Midbrain (tissue), 1 donor: ENCODE data around the gene LDLRAD4.

ENCODE experiments used
- DNase-seq: peaks from one replicate; lab custom pipeline; 2025; lab: John Stamatoyannopoulos, UW

Gene LDLRAD4

DNA sequence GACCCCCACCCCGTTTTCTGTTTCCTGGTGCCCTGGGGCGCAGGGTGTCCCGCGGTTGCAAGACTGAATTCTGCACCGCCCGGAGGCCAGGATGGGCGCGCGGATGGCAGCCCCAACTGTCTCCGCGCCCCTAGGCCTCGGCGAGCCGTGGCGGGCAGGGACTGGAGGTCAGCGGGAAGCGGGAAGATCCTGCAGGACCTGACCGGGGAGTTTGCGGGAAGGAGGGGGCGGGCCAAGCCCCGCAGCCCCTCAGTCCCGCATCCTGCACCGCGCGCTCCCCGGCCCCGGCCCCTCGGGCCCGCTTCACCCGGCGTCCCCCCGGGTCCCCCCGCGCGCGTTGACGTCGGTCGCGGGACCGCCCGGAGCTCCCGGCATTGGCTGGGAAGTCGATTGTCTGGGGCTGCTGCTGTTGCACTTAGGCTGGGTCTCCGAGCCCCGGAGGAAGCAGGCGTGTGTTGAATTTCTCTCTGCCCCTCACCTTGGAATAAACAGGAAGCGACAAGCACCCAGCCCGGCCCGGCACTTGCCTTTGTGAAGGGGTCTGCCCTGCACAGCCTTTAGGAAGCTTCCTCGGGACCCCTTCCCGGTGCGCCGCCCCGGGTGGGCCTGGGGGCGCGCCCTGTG, at the start of gene LDLRAD4:
Gene LDLRAD4, plus strand, starts transcription at position 393 of the 624 bp plus-strand sequence.
- DNase-seq = peak; percentile 71

- DNase-seq = no peak
Observed at GRCh38 chr18:13173578-13174145, 44.9 kb upstream of the LDLRAD4 start.

GRCh38 chr18:13175266-13175665, 43.3 kb upstream of the LDLRAD4 start:
- DNase-seq = no peak

DNA sequence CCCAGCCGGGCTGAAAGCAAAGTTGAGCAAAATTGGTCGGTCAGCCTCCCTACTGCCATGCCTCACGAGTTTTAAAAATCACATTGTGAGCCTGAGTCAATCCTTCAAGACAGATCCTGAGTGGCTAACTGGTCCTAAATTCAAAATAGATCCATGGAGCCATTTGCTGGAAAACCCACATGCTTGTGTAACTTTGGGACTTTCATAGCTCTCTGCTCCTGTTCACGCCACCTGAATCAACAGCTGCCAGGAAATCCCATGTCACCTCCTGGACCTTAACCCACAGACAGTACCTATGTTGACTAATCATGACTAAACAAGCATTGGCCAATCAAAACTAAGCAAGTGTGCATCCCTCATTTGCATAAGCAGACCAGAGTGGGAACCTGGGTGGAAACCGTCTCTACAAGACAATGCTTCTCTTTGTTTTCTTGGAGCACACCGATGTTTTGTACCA, 42.8 kb upstream of the LDLRAD4 start:
- DNase-seq = no peak

- no peak for DNase-seq
Observed at GRCh38 chr18:13176847-13177246, 41.7 kb upstream of the LDLRAD4 start.

DNA sequence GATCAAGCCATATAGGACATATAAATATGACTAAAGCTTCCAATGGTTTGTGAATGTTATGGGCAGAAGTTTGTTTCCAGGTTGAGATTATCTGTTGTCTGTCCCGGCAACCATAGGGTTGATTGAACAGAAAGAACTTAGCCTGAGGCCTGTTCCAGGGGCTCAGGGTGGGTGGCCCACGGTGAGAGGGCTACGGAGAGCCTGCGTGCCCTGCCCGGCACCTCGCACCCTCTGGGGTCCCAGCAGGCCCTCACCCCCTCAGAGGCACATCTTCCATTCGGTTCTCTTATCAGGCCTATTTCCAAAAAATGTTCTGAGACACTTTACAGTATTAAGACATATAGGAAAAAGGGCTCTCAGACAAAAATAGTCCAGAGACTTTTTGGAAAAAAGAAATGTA, 40.4 kb upstream of the LDLRAD4 start:
- DNase-seq = no peak

DNA sequence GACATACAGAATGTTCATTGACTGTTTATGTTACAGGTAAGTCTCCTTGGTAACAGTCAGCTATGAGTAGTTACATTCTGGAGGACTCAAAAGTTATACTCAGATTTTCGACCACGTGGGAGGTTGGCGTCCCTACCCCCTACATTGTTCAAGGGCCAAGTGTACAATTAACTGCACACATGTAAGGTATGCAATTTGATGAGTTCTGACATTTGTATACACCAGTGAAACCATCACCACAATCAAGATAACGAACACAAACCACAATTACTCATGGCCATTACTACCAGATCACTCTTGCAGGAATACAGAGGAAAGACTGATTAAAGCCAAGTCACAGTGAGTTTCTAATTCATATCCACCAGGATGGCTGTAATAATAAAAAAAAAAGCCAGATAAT, 39.6 kb upstream of the LDLRAD4 start:
- DNase-seq = no peak

GRCh38 chr18:13179566-13180113, 38.9 kb upstream of the LDLRAD4 start:
- no peak for DNase-seq

GRCh38 chr18:13180614-13181375, 37.8 kb upstream of the LDLRAD4 start:
- DNase-seq = no peak

DNA sequence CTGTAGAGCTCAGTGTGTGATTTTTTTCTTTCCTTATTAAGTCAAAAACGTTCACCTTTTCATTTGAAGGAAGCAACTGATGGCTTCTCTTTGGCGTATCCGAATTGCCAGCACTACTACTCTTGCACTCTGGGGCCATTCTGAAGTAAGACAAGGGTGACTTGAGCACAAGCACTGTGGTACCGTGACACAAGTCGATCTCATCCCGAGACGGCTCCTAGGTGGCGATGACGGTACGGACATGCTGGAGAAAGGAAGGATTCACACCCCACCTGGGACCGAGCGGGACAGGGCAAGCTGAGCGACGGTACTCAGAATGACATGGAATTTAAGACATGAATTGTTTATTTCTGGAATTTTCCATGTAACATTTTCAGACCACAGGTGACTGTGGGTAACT, 36.8 kb upstream of the LDLRAD4 start:
- no peak for DNase-seq

DNA sequence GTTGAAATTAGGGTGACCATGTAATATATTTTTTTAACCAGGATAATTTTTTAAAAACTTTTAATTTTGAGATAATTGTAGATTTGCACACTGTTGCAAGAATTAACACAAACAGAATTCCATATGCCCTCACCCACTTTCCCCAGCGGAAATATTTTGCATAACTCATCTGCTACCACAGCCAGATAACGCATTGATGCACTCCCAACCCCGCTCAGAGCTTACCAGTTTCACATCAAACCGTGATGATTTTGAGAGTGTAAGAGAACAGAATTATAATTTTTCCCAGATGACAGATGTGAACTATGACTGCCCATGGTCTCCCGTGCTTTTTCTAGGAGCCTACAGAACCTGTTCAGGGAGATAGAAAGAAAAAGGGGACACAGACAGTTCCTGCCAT, 35.2 kb upstream of the LDLRAD4 start:
- no peak for DNase-seq

GRCh38 chr18:13183790-13184189, 34.8 kb upstream of the LDLRAD4 start:
- no peak for DNase-seq

DNA sequence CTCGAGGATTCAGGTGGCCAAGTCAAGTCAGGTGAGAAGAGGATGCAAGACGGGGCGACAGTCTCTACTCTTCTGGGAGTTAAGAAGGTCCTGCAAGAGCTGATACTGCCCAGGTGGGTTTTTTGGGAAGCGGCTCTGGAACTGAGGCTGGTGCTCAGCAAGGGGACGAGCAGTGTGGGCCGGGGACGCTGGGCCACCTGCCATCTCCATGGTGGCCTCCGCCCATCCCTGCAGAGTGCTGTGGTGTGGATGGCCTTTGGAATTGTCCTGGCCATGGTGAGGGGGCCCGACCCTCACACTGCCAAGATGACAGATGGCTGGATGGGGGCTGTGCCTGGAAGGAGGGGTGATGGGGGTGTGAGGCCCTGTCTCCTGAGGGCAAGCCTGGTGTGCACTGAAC, 34.2 kb upstream of the LDLRAD4 start:
- DNase-seq = no peak

DNA sequence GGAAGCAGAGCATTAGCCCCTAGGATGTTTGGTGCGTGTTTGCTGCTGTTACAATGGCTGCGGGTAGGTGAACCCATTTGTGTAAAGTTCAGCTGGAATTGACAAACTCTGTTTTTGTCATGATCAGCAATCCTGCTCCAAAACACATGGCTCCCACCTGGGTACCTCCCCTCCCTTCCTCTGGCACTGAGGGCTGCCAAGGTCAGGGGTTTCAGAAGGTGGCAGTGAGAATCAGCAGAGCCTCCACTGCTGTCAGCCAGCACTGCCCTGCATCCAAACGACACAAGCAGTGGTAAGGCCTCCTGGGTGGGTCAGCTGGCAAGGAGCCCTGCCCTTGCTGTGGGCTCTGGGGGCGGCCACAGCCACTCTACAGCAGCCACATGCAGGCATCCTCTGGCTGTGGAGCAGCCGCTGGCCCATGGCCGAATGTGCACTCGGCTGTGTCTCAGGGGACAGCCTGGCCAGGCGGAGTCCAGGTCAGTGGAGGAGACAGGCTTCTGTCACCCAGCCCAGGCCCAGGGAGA, 32.8 kb upstream of the LDLRAD4 start:
- DNase-seq = no peak

DNA sequence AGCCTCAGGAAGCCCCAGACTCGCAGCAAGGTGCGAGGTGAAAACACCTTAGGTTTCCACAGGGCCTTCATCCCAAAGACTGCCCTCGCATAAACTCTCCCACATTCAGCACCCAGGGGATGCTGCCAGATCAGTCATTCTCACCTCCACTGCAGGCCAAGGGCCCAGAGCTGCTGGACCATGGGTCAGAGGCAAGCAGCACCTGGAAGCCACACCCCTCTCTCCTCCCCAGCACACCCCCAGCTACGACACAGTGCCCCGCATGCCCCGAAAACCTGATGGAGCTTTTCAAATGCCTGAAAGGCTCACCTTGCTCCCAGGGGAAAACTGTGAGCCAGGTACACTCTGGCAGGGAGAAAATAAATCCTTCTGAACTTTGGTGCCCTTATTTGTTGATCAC, 31.9 kb upstream of the LDLRAD4 start:
- no peak for DNase-seq

DNA sequence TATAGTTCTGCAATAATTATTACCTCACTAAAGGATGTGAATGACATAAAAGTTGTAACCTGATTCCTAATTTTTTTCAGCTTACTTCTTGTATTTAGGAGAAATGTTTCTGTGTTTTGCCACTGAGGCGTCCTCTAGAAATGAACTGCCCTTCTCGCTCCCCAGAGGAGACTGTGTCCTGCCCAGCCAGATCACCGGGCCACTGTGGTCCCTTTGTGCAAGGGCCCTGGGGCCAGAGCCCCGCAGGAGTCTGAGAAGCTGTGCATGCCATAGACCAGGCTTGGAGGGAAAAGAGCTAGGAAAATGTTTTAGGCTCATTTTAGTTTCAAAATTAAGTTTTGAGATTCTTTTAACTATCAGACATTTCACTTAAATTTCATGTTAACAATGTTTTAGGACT, 31.1 kb upstream of the LDLRAD4 start:
- DNase-seq = no peak

DNA sequence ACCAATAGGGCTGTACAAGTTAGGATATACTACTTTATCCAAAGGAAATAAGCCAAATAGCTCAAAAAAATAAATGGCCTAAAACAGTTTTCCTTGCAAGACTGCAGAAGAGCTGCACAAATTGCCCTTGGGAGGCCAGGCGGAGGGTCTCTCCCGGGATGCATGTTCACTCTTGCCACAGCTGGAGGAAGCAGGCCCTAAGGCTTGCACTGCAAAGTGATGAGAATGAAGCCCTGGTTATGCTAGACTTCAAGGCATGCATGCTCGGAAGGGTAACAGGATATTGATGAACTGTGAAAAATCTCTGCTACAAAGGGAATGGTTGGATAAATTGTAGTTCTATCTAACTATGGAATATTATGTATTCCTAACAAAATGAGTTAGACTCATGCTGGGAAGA, 27.5 kb upstream of the LDLRAD4 start:
- no peak for DNase-seq

GRCh38 chr18:13191779-13192178, 26.8 kb upstream of the LDLRAD4 start:
- no peak for DNase-seq

DNA sequence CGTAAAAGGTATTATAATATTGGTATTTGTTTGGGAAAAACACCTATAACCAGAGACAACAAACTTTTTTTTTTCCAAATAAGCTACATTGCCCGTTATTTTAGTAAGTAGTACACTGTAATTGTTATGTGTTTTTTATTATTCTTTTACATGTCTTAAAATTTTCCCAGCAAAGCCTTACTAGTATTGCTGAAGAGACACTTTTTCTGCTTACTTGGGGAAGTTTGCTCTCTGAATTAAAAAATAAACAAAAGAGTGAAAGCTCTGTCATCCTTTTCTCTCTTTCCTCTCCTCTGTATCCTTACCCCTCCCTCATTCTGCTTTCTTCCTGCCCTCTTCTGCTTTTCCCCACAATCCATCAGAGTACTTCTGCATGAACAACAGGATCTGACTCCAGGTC, 25.6 kb upstream of the LDLRAD4 start:
- no peak for DNase-seq

DNA sequence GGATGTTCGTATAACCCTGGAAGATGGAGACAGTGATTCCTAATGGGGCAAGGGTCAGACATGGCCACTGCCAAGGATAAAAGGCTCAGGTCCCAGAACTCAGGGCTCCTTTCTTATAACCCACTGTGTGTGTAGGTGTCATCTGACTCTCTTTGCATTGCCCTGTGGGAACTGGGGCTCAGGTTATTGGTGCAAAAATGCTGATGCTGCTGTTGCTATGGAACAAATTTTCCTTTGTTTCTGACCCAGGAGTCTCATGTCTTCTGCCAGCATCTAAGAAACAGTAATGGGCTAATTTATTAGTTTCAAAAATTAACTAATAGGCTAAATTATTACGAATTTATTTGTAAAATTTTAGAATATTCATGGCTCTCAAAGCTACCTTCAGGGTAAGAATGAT, 24.3 kb upstream of the LDLRAD4 start:
- DNase-seq = no peak

DNA sequence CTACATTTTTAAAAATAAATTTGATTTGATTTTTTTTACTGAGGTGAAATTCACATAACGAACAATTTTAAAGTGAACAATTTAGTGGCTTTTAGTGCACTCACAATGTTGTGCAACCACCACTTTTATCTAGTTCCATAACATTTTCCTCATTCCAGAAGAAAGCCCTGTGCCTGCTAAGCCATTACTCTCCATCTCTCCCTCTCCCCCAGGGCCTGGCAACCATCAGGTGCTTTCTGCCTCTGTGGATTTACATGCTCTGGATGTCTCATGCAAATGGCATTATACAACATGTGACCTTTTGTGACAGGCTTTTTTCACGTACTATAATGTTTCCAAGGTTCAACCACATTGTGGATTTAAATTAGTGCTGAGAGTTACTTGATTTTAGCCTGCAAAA, 19.9 kb upstream of the LDLRAD4 start:
- no peak for DNase-seq

DNA sequence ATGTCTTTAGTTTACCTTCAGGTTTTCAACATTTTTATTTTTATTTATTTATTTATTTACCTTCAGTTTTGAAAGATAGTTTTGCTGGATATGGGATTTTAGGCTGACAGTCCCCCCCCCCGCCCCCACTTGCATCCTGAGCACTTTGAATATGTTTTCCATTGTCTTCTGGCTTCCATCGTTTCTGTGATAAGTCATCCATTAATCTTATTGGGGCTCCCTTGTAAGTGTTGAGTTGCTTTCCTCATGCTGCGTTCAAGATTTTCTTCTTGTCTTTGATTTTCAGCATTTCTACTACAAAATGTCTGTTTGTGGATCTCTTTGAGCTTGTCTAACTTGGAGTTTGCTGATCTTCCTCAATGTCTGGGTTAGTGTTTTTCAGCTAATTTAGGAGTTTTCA, 19.4 kb upstream of the LDLRAD4 start:
- DNase-seq = no peak

DNA sequence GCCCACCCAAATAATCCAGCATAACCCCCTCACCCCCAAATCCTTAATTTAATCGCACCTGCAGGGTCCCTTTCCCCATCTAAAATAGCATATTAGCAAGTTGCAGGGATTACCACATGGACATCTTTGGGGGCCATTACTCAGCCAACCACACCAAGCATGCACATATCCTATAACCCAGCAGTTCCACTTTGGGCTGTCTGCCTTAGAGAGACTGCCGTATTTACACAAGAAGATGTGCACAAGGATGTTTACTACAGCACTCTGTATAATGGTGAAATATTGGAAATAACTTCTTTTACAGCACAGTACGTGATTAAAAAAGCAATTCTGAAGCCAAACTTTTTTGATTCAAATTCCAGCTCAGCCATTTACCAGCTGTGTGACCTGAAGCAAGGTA, 17.3 kb upstream of the LDLRAD4 start:
- DNase-seq = no peak
